Fibroblast of lung (primary cell): ENCODE measurements around the gene EBI3.

Source experiments
- CTCF ChIP-seq, 2 donors: IDR thresholded peaks in 1 of 2; conservative IDR thresholded peaks in 1 of 2; 1 replicate in 1 of 2; 2 replicates in 1 of 2; pipeline ENCODE4 v1.5.1; 2011 to 2012; ENCODE audit warnings: low read length in 2 of 2, control low read depth in 1 of 2, inconsistent platforms in 1 of 2, low read depth in 1 of 2, mild to moderate bottlenecking in 1 of 2
- EZH2 ChIP-seq: IDR thresholded peaks from 2 replicates; pipeline ENCODE4 v1.5.1; 2012; ENCODE audit warnings: low read length, control low read depth, mild to moderate bottlenecking; ENCODE audit errors: missing control alignments

GRCh38 chr19:4197625-4198466 lies 31.5 kb upstream of the EBI3 start:
- peak; percentile 54 for TF ChIP-seq EZH2
- no peak for TF ChIP-seq CTCF (conservative IDR thresholded peaks at IDR 0.05 in 1 of 2, IDR thresholded peaks at IDR 0.05 in 1 of 2; ENCODE audit: low read depth in 1 of 2, low read length in 2 of 2)
